ENCODE data around the gene PRODH2.
"Not testable (repeated sequence)": the region's sequence is repeated elsewhere in the genome, so short reads cannot be mapped to it uniquely, and the experiment has no call there.

Gene PRODH2

GRCh38 chr19:35843676-35844481 lies 31.2 kb upstream of the PRODH2 start:
- in situ Hi-C loops (cut with MboI; ENCODE audit: low sequenced_read_pairs), result no loop called here

GRCh38 chr19:35842666-35843272 lies 30.1 kb upstream of the PRODH2 start:
- in situ Hi-C loops (cut with MboI; ENCODE audit: low sequenced_read_pairs), result no loop called here

GRCh38 chr19:35841961-35842595 lies 29.4 kb upstream of the PRODH2 start:
- in situ Hi-C loops (cut with MboI; ENCODE audit: low sequenced_read_pairs), result no loop called here

GRCh38 chr19:35836096-35836495 lies 23.5 kb upstream of the PRODH2 start:
- in situ Hi-C loops (cut with MboI; ENCODE audit: low sequenced_read_pairs), result not testable (repeated sequence)

- in situ Hi-C loops (cut with MboI; ENCODE audit: low sequenced_read_pairs), result no loop called here
Measured at GRCh38 chr19:35833972-35834371, 21.3 kb upstream of the PRODH2 start.

- in situ Hi-C loops (cut with MboI; ENCODE audit: low sequenced_read_pairs), result no loop called here
Measured at GRCh38 chr19:35832054-35832453, 19.4 kb upstream of the PRODH2 start.

- in situ Hi-C loops (cut with MboI; ENCODE audit: low sequenced_read_pairs), result no loop called here
Measured at GRCh38 chr19:35830986-35831385, 18.3 kb upstream of the PRODH2 start.

GRCh38 chr19:35828692-35829301 lies 16.2 kb upstream of the PRODH2 start:
- in situ Hi-C loops (cut with MboI; ENCODE audit: low sequenced_read_pairs), result no loop called here

GRCh38 chr19:35824150-35824549 lies 11.5 kb upstream of the PRODH2 start:
- in situ Hi-C loops (cut with MboI; ENCODE audit: low sequenced_read_pairs), result no loop called here

- in situ Hi-C loops (cut with MboI; ENCODE audit: low sequenced_read_pairs), result no loop called here
Measured at GRCh38 chr19:35822579-35822978, 9.9 kb upstream of the PRODH2 start.

GRCh38 chr19:35818445-35818844 lies 5.8 kb upstream of the PRODH2 start:
- in situ Hi-C loops (cut with MboI; ENCODE audit: low sequenced_read_pairs), result no loop called here

GRCh38 chr19:35816846-35817245 lies 4.2 kb upstream of the PRODH2 start:
- in situ Hi-C loops (cut with MboI; ENCODE audit: low sequenced_read_pairs), result no loop called here

GRCh38 chr19:35816262-35816661 lies 3.6 kb upstream of the PRODH2 start:
- in situ Hi-C loops (cut with MboI; ENCODE audit: low sequenced_read_pairs), result no loop called here

- in situ Hi-C loops (cut with MboI; ENCODE audit: low sequenced_read_pairs), result no loop called here
Measured at GRCh38 chr19:35813043-35813890, 622 bp upstream of the PRODH2 start.

- in situ Hi-C loops (cut with MboI; ENCODE audit: low sequenced_read_pairs), result no loop called here
Measured at GRCh38 chr19:35811317-35812219, 1.1 kb downstream of the PRODH2 start.

- in situ Hi-C loops (cut with MboI; ENCODE audit: low sequenced_read_pairs), result no loop called here
Measured at GRCh38 chr19:35807633-35808032, 5.0 kb downstream of the PRODH2 start.

- in situ Hi-C loops (cut with MboI; ENCODE audit: low sequenced_read_pairs), result no loop called here
Measured at GRCh38 chr19:35806597-35806996, 6.0 kb downstream of the PRODH2 start.

GRCh38 chr19:35805526-35806102 lies 7.0 kb downstream of the PRODH2 start:
- in situ Hi-C loops (cut with MboI; ENCODE audit: low sequenced_read_pairs), result no loop called here

- in situ Hi-C loops (cut with MboI; ENCODE audit: low sequenced_read_pairs), result no loop called here
Measured at GRCh38 chr19:35801828-35802227, 10.8 kb downstream of the PRODH2 start.

All from hTERT RPE-1 (cell line).